ENCODE data around the gene PJA1. TPM values are rescaled to one million over a fixed set of nuclear protein-coding genes. Genes with fewer than 3 reads are reported as not detected.

PJA1 gene
- total RNA-seq (10 to 100 TPM; 13.2 to 22.2 (median 15.8) TPM), polyA plus RNA-seq (10 to 100 TPM in 1 of 3 donors, 1 to 10 TPM in 2; 8.6 to 10.1 (median 9.1) TPM)
- long read RNA-seq, donor 1, transcript PJA1-203 (1 exons, 2,692 nt) = major isoform, 36 of 58 reads
- long read RNA-seq, donor 1, transcript PJA1-202 (2 exons, 2,672 nt) = minor isoform, 19 of 58 reads
- long read RNA-seq, donor 1, partial matches to known transcripts = 0 of 58 reads
- long read RNA-seq, donor 1, other reads (novel, unspliced or antisense) = 0 of 58 reads
- long read RNA-seq, donor 2, transcript PJA1-203 (1 exons, 2,692 nt) = major isoform, 15 of 24 reads
- long read RNA-seq, donor 2, transcript PJA1-202 (2 exons, 2,672 nt) = minor isoform, 8 of 24 reads
- long read RNA-seq, donor 2, partial matches to known transcripts = 0 of 24 reads
- long read RNA-seq, donor 2, other reads (novel, unspliced or antisense) = 0 of 24 reads

GRCh38 chrX:69165087-69165651 lies at the start of gene PJA1:
Gene PJA1 (minus strand): TSS chrX:69165453. CDS start chrX:69163073, 2,380 bp downstream.
- 0 to 39% (median 2%) methylated on average over 24 to 48 of the region's 48 CpGs for WGBS, 5 donors
- intact Hi-C loops (cut with DNase I; ENCODE audit: low total_unique reads) = no loop called here
- TF ChIP-seq CTCF (IDR thresholded peaks at IDR 0.05 in 8 of 11, conservative IDR thresholded peaks at IDR 0.05 in 3 of 11) (no peak), POLR2AphosphoS5 (IDR thresholded peaks at IDR 0.05) (peak; percentile 76 to 89 (median 86))
- peak within 1 kb of the TSS; percentile 54 to 80 (median 56) for H3K4me3 ChIP-seq
- peaks cover 0 to 19% (median 0%) of the 10 kb centered on the region in 6 donors for H3K36me3 ChIP-seq
- H3K27ac ChIP-seq = peak within 1 kb of the TSS; percentile 53 to 86 (median 78)
- peaks cover 0 to 14% (median 0%) of the 10 kb centered on the region in 8 donors for H3K9me3 ChIP-seq
- peak; percentile 92 for DNase-seq
- peaks cover 0 to 25% (median 0%) of the 10 kb centered on the region in 6 donors for H3K4me1 ChIP-seq
- H3K27me3 ChIP-seq (replicated peaks in 1 of 7) = peaks cover 0 to 16% (median 0%) of the 10 kb centered on the region in 7 donors

- no peak overlapping the region for H3K27ac ChIP-seq
- no peak for DNase-seq
- no peak for TF ChIP-seq POLR2A (IDR thresholded peaks at IDR 0.05)
- H3K9me3 ChIP-seq = no peaks in the 10 kb centered on the region
- no peaks in the 10 kb centered on the region for H3K4me1 ChIP-seq
- 76 to 97% (median 90%) methylated on average over 4 to 5 of the region's 5 CpGs for WGBS, 5 donors
- no peak overlapping the region for H3K4me3 ChIP-seq
- H3K36me3 ChIP-seq = no peaks in the 10 kb centered on the region
- intact Hi-C loops (cut with DNase I; ENCODE audit: low total_unique reads) = no loop called here
- H3K27me3 ChIP-seq (replicated peaks in 1 of 7) = no peaks in the 10 kb centered on the region
Observed at GRCh38 chrX:69214463-69214862, 49.2 kb upstream of the PJA1 start.

- TF ChIP-seq POLR2AphosphoS5 (IDR thresholded peaks at IDR 0.05) (no peak), POLR2A (IDR thresholded peaks at IDR 0.05) (no peak), CTCF (IDR thresholded peaks at IDR 0.05 in 8 of 11, conservative IDR thresholded peaks at IDR 0.05 in 3 of 11) (no peak)
- Histone ChIP-seq H3K27ac (no peak overlapping the region), H3K4me1 (no peaks in the 10 kb centered on the region), H3K27me3 (replicated peaks in 1 of 7) (no peaks in the 10 kb centered on the region), H3K9me3 (no peaks in the 10 kb centered on the region), H3K36me3 (no peaks in the 10 kb centered on the region), H3K4me3 (no peak overlapping the region)
- WGBS, 5 donors = 56 to 89% (median 72%) methylated on average over 1 to 2 of the region's 2 CpGs
- no peak for DNase-seq
- intact Hi-C loops (cut with DNase I; ENCODE audit: low total_unique reads) = no loop called here
Observed at GRCh38 chrX:69211701-69212100, 46.4 kb upstream of the PJA1 start.

- Histone ChIP-seq H3K9me3 (no peaks in the 10 kb centered on the region), H3K27me3 (replicated peaks in 1 of 7) (no peaks in the 10 kb centered on the region), H3K36me3 (no peaks in the 10 kb centered on the region), H3K27ac (no peak overlapping the region), H3K4me1 (no peaks in the 10 kb centered on the region), H3K4me3 (no peak overlapping the region)
- TF ChIP-seq CTCF (IDR thresholded peaks at IDR 0.05 in 8 of 11, conservative IDR thresholded peaks at IDR 0.05 in 3 of 11) (no peak), POLR2AphosphoS5 (IDR thresholded peaks at IDR 0.05) (no peak), POLR2A (IDR thresholded peaks at IDR 0.05) (no peak)
- 41 to 72% (median 54%) methylated on average over 2 to 3 of the region's 3 CpGs for WGBS, 5 donors
- no peak for DNase-seq
- intact Hi-C loops (cut with DNase I; ENCODE audit: low total_unique reads) = no loop called here
Observed at GRCh38 chrX:69210581-69210980, 45.3 kb upstream of the PJA1 start.
